ENCODE results near the gene TMEM51. TPM values are rescaled to one million over a fixed set of nuclear protein-coding genes. Genes with fewer than 3 reads are reported as not detected.

Gene TMEM51
- total RNA-seq, 1 experiment from 2014 or later = 24.7 TPM

DNA sequence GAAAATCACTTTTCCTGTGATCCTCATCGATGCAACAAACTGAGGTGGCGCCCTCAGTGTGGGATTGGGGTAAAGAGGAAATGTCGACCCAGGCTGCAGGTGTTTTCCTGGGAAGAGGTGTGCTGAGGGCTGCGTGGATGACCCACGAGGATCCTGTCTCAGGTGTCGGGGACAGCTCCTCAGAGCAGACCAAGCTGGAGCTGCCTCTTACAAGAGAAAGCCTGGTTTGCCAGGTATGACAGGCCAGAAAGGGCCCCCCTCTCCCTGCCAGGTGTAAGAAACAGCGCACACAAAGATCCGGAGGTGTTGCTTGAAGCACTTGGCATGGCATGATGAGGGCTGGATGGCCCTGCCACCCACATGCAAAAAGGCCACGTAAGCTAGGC is 106.1 kb downstream of the TMEM51 start:
- CTCF ChIA-PET = interaction anchor here (0.6 kb wide), 1 partner anchor 143 kb away, joined by 3 read pairs; no protein-coding TSS in a partner anchor
- Mint-ChIP-seq H3K9me3 (ENCODE audit: unreplicated experiment) (no peaks in the 10 kb centered on the region), H3K4me3 (ENCODE audit: unreplicated experiment) (no peak overlapping the region), H3K4me1 (ENCODE audit: low read depth, unreplicated experiment) (no peaks in the 10 kb centered on the region), H3K27me3 (ENCODE audit: insufficient read depth, unreplicated experiment) (no peaks in the 10 kb centered on the region), H3K36me3 (ENCODE audit: insufficient read depth, unreplicated experiment) (no peaks in the 10 kb centered on the region), H3K27ac (ENCODE audit: unreplicated experiment) (no peak overlapping the region)
- intact Hi-C loops (cut with micrococcal nuclease; ENCODE audit: unreplicated experiment) = no loop called here
- no peak overlapping the region for H3K4me3 ChIP-seq (ENCODE audit: low read depth, low read length)
- DNase-seq = no peak
- TF ChIP-seq CTCF (IDR thresholded peaks at IDR 0.05; ENCODE audit: insufficient read depth in 1 of 2, low read depth in 1 of 2, low read length in 1 of 2, severe bottlenecking in 1 of 2, unreplicated experiment in 1 of 2) = no peak
- POLR2A ChIA-PET = no interaction called here
- BruUV-seq (replicated peaks) = no TSS peak
- H3K36me3 ChIP-seq (ENCODE audit: control insufficient read depth, insufficient read depth, low read length) = no peaks in the 10 kb centered on the region
- no peaks in the 10 kb centered on the region for H3K27me3 ChIP-seq (replicated peaks; ENCODE audit: control insufficient read depth, insufficient read depth, low read length)
- H3K9me3 ChIP-seq = no peaks in the 10 kb centered on the region
- no peaks in the 10 kb centered on the region for H3K4me1 ChIP-seq

DNA sequence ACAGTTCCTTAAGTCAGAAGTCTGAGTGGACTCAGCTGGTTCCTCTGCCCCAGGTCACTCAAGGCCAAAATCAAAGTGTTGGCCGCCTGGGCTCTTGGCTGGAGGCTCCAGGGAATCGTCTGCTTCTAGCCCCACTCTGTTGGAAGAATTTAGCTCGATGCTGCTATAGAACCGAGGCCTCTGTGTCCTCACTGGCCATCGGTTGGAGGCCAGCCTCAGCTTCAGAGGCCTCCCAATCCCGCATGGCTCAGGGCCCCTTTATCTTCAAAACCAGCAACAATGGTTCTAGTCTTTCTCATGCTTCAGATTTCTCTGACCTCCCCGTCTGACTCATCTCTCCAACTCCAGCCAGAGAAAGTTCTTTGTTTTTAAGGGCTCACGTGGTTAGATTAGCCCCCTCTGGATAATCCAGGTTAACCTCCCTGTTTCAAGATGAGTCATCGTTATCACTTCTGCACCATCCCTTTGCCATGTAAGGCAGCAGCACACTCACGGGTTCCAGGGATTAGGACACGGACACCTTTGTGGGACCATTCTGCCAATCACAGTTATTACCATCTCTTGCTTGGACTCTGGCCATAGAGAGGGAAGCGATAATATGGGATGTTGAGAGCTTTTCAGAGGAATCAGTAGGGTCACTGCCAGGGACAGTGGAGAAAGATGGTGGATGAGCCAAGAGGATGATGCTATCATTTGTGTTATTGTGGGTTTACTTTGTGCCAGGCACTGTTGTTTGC is 107.0 kb downstream of the TMEM51 start:
- ChIA-PET CTCF (interaction anchor here (0.6 kb wide), 1 partner anchor 9 kb away, joined by 3 read pairs; no protein-coding TSS in a partner anchor), POLR2A (no interaction called here)
- H3K27ac Mint-ChIP-seq (ENCODE audit: unreplicated experiment) = no peak overlapping the region
- Histone ChIP-seq H3K4me1 (no peaks in the 10 kb centered on the region), H3K27me3 (replicated peaks; ENCODE audit: control insufficient read depth, insufficient read depth, low read length) (no peaks in the 10 kb centered on the region), H3K4me3 (ENCODE audit: low read depth, low read length) (no peak overlapping the region), H3K36me3 (ENCODE audit: control insufficient read depth, insufficient read depth, low read length) (no peaks in the 10 kb centered on the region), H3K9me3 (no peaks in the 10 kb centered on the region)
- DNase-seq = no peak
- H3K9me3 Mint-ChIP-seq (ENCODE audit: unreplicated experiment) = no peaks in the 10 kb centered on the region
- no peak overlapping the region for H3K4me3 Mint-ChIP-seq (ENCODE audit: unreplicated experiment)
- BruUV-seq (replicated peaks) = no TSS peak
- no peaks in the 10 kb centered on the region for H3K36me3 Mint-ChIP-seq (ENCODE audit: insufficient read depth, unreplicated experiment)
- no peak for TF ChIP-seq CTCF (IDR thresholded peaks at IDR 0.05; ENCODE audit: insufficient read depth in 1 of 2, low read depth in 1 of 2, low read length in 1 of 2, severe bottlenecking in 1 of 2, unreplicated experiment in 1 of 2)
- no peaks in the 10 kb centered on the region for H3K27me3 Mint-ChIP-seq (ENCODE audit: insufficient read depth, unreplicated experiment)
- H3K4me1 Mint-ChIP-seq (ENCODE audit: low read depth, unreplicated experiment) = no peaks in the 10 kb centered on the region
- intact Hi-C loops (cut with micrococcal nuclease; ENCODE audit: unreplicated experiment) = no loop called here

DNA sequence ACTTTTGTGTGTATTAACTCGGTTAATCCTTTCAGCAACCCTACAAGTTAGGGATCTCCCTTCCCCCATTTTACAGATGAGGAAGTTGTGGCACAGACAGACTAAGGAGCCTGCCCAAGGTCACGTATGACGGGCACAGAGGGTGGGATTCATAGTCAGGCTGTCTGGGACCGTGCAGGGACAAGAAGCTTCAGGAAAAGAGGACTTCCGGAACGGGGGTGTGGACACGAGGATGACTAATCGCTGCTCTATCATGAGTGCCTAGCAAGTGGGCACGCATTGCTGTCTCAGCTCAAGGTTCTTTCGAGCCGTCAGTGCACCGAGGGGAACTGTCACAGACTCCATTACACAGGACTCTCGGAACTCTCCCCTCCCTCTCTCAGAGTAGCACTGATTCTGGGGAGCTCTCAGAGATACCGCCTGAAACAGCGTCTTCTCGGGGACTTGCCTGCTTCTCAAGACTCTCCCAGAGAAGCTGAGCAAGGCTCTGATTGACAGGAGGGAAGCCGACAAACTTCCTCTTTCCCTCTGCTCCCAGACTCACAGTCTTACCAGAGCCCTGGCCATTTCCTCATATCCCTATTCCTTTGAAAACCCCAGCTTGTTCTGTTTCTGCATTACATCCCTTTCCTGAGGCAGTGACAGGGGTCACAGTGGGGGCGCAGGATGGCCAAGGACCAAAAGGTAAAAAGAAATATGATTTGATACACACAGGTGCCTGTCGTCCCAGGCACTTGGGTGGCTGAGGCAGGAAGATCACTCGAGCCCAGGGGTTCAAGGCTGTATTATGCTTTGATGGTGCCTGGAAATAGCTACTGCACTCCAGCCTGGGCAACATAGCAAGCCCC is 107.8 kb downstream of the TMEM51 start:
- ChIA-PET CTCF (interaction anchor here (0.6 kb wide), 1 partner anchor 9 kb away, joined by 3 read pairs; no protein-coding TSS in a partner anchor), POLR2A (no interaction called here)
- Histone ChIP-seq H3K36me3 (ENCODE audit: control insufficient read depth, insufficient read depth, low read length) (no peaks in the 10 kb centered on the region), H3K4me3 (ENCODE audit: low read depth, low read length) (no peak overlapping the region), H3K4me1 (no peaks in the 10 kb centered on the region), H3K9me3 (no peaks in the 10 kb centered on the region), H3K27me3 (replicated peaks; ENCODE audit: control insufficient read depth, insufficient read depth, low read length) (no peaks in the 10 kb centered on the region)
- Mint-ChIP-seq H3K27ac (ENCODE audit: unreplicated experiment) (no peak overlapping the region), H3K36me3 (ENCODE audit: insufficient read depth, unreplicated experiment) (no peaks in the 10 kb centered on the region), H3K9me3 (ENCODE audit: unreplicated experiment) (no peaks in the 10 kb centered on the region), H3K4me3 (ENCODE audit: unreplicated experiment) (no peak overlapping the region), H3K4me1 (ENCODE audit: low read depth, unreplicated experiment) (no peaks in the 10 kb centered on the region), H3K27me3 (ENCODE audit: insufficient read depth, unreplicated experiment) (no peaks in the 10 kb centered on the region)
- no TSS peak for BruUV-seq (replicated peaks)
- TF ChIP-seq CTCF (IDR thresholded peaks at IDR 0.05; ENCODE audit: insufficient read depth in 1 of 2, low read depth in 1 of 2, low read length in 1 of 2, severe bottlenecking in 1 of 2, unreplicated experiment in 1 of 2) = no peak
- DNase-seq = no peak
- intact Hi-C loops (cut with micrococcal nuclease; ENCODE audit: unreplicated experiment) = no loop called here
